Large intestine (tissue), 3 donors: ENCODE measurements around the gene OR1M1. TPM values are rescaled to one million over a fixed set of nuclear protein-coding genes. Genes with fewer than 3 reads are reported as not detected.
"Not testable (repeated sequence)": the region's sequence is repeated elsewhere in the genome, so short reads cannot be mapped to it uniquely, and the experiment has no call there.

Source experiments
- DNase-seq, 2 donors: peaks; one replicate each; pipeline versions ENCODE4 v3.0.0 to v3.0.0-alpha.2; 2013
- H3K27ac ChIP-seq: one replicate; pipeline ENCODE4 v1.5.1; 2013; ENCODE audit warnings: low read length
- H3K27me3 ChIP-seq: 2 replicates; pipeline ENCODE4 v1.6.1; 2013; ENCODE audit warnings: low read length; ENCODE audit not compliant: control insufficient read depth, insufficient read depth
- H3K36me3 ChIP-seq: 2 replicates; pipeline ENCODE4 v1.6.1; 2013; ENCODE audit warnings: low read length; ENCODE audit not compliant: control insufficient read depth, insufficient read depth
- H3K4me1 ChIP-seq: one replicate; pipeline ENCODE4 v1.6.1; 2013; ENCODE audit warnings: low read length; ENCODE audit not compliant: control insufficient read depth, insufficient read depth
- H3K4me3 ChIP-seq: one replicate; pipeline ENCODE4 v1.5.1; 2013; ENCODE audit warnings: low read length
- H3K9me3 ChIP-seq: one replicate; pipeline ENCODE4 v1.6.1; 2013; ENCODE audit warnings: mild to moderate bottlenecking, low read depth, low read length, moderate library complexity; ENCODE audit not compliant: control insufficient read depth
- WGBS: methylation state at CpG from one replicate; pipeline ENCODE4 v1.1.5; 2013; ENCODE audit warnings: low lambda C conversion rate; ENCODE audit not compliant: insufficient coverage; 5-methylcytosine and 5-hydroxymethylcytosine counted together
- polyA plus RNA-seq: library from polyadenylated mRNA; unstranded; fragments of 120-200 nt; gene quantifications from one replicate; pipeline ENCODE4 v1.2.1, GENCODE V29; 2013

The OR1M1 gene
- polyA plus RNA-seq, 1 donor: not detected

DNA sequence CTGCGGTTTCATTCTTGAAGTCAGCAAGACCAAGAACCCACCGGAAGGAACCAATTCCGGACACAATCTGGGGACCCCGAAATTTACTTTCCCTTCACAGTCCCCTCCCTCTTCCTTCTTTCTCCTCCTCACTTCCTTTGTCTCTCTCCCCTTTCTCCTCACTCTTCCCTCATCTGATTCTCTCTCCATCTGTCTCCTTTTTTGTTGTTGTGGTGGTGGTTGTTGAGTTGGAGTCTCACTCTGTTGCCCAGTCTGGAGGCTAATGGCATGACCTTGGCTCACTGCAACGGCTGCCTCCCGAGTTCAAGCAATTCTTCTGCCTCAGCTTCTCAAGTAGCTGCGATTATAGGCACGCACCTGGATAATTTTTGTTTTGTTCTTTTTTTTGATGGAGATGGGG lies 32.7 kb upstream of the OR1M1 start:
- Histone ChIP-seq H3K9me3 (no peaks in the 10 kb centered on the region), H3K4me3 (no peak overlapping the region), H3K27ac (no peak overlapping the region), H3K4me1 (no peaks in the 10 kb centered on the region), H3K27me3 (peaks cover 9% of the 10 kb centered on the region), H3K36me3 (no peaks in the 10 kb centered on the region)
- DNase-seq: no peak
- WGBS: 93% methylated on average over 3 of the region's 8 CpGs

DNA sequence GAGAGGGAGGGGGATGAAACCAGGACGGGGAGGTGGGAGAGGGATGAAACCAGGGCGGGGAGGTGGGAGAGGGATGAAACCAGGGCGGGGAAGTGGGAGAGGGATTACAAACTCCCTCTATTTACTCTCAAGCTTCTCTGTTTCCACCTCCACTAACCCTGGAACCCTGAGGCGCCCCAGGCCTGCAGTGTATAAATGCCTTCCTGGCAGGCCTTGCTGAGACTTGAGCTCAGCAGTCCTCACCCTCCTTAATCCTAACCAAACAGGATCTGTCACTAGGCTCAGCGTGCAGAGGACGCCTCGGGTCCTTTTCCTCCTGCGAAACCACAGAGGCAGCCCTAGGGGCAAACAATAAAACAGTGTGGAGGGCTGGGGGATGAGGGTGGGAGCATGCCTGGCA lies 32.1 kb upstream of the OR1M1 start:
- 40% methylated on average over 1 of the region's 8 CpGs for WGBS
- Histone ChIP-seq H3K9me3 (no peaks in the 10 kb centered on the region), H3K27me3 (peaks cover 9% of the 10 kb centered on the region), H3K36me3 (no peaks in the 10 kb centered on the region), H3K27ac (no peak overlapping the region), H3K4me1 (no peaks in the 10 kb centered on the region), H3K4me3 (no peak overlapping the region)
- DNase-seq: no peak

DNA sequence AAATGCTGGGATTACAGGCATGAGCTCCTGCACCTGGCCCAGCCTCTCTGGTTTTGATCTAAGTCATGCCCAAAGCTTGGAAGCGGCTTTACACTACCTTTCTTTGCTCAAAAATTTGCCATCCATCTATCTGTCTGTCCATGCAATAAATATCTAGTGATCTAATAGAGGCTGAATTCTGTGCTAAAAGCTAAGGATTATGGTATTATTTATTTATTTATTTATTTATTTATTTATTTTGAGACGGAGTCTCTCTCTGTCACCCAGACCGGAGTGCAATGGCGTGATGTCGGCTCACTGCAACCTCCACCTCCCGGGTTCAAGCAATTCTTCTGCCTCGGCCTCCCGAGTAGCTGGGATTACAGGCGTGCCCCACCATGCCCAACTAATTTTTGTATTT lies 30.7 kb upstream of the OR1M1 start:
- not testable (repeated sequence) for H3K36me3 ChIP-seq, H3K9me3 ChIP-seq, H3K4me3 ChIP-seq, H3K27ac ChIP-seq, DNase-seq, H3K27me3 ChIP-seq, H3K4me1 ChIP-seq
- 100% methylated on average over 1 of the region's 9 CpGs for WGBS

DNA sequence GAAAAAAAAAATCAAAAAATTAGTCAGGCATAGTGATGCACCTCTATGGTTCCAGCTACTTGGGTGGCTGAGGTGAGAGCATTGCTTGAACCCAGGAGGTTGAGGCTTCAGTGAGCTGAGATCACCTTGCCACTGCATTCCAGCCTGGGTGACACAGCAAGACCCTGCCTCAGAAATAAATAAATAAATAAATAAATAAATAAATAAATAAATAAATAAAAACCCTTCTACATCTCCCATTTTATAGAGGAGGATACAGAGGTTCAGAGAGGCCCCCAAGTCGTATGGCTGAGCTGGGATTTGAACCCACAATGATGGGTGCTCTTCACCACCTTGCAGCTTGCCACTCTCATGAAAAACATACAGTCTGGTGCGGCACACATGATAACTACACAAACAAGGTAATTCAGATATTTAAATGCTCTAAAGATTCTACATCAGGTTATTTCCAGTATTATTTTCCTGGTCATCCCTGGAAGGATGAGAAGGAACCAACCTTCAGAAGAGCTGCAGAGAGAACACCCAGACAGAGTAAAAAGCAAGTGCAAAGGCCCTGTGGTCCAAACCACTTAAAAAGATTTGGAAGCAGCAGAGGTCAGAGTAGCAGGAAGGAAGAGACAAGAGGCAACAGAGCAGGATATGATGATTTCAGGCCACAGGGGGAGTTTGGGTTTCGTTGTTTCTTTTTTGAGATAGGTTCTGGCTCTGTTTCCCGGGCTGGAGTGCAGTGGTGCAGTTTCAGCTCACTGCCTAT lies 29.2 kb upstream of the OR1M1 start:
- WGBS: no CpG with 5 or more reads among the region's 4 CpGs
- Histone ChIP-seq H3K4me3 (no peak overlapping the region), H3K27ac (no peak overlapping the region)

DNA sequence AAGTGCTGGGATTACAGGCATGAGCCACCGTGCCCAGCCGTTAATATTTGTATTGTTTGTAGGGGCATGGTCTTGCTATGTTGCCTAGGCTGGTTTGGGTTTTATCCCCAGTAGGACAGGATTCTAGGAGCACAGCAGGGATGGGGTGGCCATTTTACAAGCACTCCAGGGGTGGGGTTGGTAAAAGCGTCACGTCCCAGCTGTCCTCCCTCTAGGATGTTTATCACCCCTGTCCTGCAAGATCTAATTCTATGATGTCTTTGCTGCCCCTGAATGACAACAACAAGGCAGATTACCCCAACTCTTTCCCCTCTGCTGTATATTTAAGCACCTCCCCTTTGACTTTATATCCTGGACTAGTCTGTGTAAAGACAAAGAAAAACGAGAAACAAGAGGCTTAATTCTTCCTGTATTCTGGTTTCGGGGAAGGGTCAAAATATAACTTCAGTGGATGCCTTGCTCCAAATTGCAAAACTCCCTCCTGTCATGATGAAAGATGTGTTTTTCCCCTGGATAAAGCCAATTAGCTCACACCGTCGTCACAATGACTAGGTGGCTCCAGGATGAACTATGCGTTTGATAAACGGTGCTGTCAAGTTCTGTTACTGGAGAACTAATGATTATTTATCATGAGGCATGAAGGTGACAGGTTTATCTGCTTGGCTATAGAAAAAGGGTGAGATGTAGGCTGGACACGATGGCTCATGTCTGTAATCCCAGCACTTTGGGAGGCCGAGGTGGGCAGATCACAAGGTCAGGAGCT lies 27.8 kb upstream of the OR1M1 start:
- H3K4me1 ChIP-seq: no peaks in the 10 kb centered on the region
- H3K27ac ChIP-seq: no peak overlapping the region
- H3K27me3 ChIP-seq: peaks cover 9% of the 10 kb centered on the region
- WGBS: no CpG with 5 or more reads among the region's 12 CpGs
- no peaks in the 10 kb centered on the region for H3K36me3 ChIP-seq
- DNase-seq: no peak
- H3K4me3 ChIP-seq: no peak overlapping the region
- H3K9me3 ChIP-seq: no peaks in the 10 kb centered on the region

More for the DNA sequence above, 29.2 kb upstream of the OR1M1 start:
- H3K9me3 ChIP-seq: no peaks in the 10 kb centered on the region
- no peaks in the 10 kb centered on the region for H3K4me1 ChIP-seq
- no peaks in the 10 kb centered on the region for H3K36me3 ChIP-seq
- no peak for DNase-seq
- H3K27me3 ChIP-seq: peaks cover 9% of the 10 kb centered on the region

DNA sequence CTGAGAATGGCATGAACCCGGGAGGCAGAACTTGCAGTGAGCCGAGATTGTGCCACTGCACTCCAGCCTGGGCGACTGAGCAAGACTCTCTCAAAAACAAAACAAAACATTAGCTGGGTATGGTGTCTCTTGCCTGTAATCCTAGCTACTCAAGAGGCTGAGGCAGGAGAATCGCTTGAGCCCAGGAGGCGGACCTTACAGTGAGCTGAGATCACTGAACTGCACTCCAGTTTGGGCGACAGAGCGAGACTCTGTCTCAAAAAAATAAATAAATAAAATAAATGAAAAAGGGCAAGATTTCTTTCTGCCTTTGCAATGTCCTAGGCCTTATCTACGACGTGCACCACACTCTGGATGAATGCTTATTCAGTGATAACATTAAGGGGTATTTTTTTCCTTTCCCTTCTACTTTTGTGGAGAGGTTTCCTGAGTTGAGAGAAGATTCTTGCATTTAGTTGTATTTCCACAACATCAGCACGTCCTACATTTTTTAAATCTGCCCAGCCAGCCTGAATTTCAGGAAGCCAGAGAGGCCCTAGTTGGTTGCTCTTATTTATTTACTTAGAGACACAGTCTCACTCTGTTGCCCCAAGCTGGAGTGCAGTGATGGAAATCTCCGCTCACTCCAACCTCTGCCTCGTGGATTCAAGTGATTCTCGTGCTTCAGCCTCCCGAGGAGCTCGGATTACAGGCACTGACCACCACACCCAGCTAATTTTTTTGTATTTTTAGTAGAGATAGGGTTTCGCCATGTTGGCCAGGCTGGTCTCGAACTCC lies 26.1 kb upstream of the OR1M1 start:
- Histone ChIP-seq H3K9me3 (no peaks in the 10 kb centered on the region), H3K27ac (no peak overlapping the region), H3K4me3 (no peak overlapping the region), H3K27me3 (no peaks in the 10 kb centered on the region), H3K36me3 (no peaks in the 10 kb centered on the region), H3K4me1 (no peaks in the 10 kb centered on the region)
- no peak for DNase-seq
- WGBS: no CpG with 5 or more reads among the region's 17 CpGs

DNA sequence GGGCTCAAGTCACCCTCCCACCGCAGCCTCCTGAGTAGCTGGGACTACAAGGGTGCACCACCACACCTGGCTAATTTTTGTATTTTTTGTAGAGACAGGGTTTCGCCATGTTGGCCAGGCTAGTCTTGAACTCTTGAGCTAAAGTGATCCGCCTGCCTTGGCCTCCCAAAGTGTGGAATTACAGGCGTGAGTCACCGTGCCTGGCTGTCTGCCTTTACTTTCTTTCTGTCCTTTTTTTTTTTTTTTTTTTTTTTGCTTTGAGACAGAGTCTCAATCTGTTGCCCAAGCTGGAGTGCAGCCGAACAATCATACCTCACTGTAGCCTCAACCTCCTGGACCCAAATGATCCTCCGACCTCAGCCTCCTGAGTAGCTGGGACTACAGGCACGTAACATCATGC lies 25.0 kb upstream of the OR1M1 start:
- no CpG with 5 or more reads among the region's 8 CpGs for WGBS
- no peaks in the 10 kb centered on the region for H3K36me3 ChIP-seq

DNA sequence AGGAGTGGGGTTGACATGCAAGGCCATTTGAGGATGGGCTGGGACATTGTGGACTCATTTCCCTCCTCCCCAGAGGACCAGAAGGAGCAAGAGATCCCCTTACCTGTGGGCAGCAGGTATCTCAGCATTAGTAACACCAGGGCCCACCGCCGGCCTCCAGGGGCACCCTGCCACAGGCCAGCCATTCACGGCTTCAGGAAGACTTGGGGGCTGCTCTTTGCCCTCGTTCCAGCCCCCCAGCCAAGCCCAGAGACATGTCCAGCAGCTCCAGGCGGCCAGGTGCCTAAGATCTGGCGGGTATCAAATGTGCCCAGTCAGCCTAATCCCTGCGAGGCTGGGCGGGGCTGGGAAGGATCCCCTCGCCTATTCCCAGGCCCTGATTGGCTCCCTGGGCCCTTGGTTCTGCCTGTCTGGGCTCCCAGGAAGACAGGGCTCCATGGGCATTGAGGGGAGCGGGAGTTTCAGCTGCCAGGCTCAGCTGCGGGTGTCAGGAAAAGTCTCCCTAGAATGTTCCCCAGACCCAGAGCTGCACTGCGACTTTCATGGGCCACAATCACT lies 21.3 kb upstream of the OR1M1 start:
- no CpG with 5 or more reads among the region's 12 CpGs for WGBS
- Histone ChIP-seq H3K9me3 (no peaks in the 10 kb centered on the region), H3K27ac (no peak overlapping the region), H3K4me3 (no peak overlapping the region), H3K36me3 (no peaks in the 10 kb centered on the region), H3K4me1 (no peaks in the 10 kb centered on the region), H3K27me3 (no peaks in the 10 kb centered on the region)
- no peak for DNase-seq

More for the DNA sequence above, 25.0 kb upstream of the OR1M1 start:
- H3K27ac ChIP-seq: no peak overlapping the region
- DNase-seq: no peak
- H3K4me1 ChIP-seq: no peaks in the 10 kb centered on the region
- no peaks in the 10 kb centered on the region for H3K9me3 ChIP-seq
- H3K27me3 ChIP-seq: no peaks in the 10 kb centered on the region
- H3K4me3 ChIP-seq: no peak overlapping the region

DNA sequence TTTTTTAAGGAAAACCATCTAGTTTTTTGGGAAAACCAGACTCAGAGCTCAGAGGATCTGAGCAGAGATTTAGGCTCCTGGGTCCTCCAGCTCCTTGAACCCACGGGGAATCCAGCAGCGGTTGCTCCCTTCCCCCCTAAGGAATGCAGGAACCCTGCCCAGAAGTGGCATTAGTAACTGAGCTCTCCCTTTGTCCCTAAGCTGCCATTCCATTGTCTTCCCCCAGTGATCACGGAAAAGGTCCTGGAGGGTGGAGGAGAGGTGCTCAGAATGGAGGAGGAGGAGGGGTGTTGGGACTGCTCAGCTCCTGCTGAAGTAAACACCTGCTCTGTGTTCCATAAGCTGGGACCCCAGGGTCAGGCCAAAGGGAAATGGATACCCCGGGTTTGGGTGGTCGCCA lies 16.8 kb upstream of the OR1M1 start:
- no CpG with 5 or more reads among the region's 5 CpGs for WGBS
- no peaks in the 10 kb centered on the region for H3K27me3 ChIP-seq
- no peaks in the 10 kb centered on the region for H3K36me3 ChIP-seq
- no peak overlapping the region for H3K27ac ChIP-seq
- H3K4me3 ChIP-seq: no peak overlapping the region
- H3K9me3 ChIP-seq: no peaks in the 10 kb centered on the region
- no peak for DNase-seq
- no peaks in the 10 kb centered on the region for H3K4me1 ChIP-seq

DNA sequence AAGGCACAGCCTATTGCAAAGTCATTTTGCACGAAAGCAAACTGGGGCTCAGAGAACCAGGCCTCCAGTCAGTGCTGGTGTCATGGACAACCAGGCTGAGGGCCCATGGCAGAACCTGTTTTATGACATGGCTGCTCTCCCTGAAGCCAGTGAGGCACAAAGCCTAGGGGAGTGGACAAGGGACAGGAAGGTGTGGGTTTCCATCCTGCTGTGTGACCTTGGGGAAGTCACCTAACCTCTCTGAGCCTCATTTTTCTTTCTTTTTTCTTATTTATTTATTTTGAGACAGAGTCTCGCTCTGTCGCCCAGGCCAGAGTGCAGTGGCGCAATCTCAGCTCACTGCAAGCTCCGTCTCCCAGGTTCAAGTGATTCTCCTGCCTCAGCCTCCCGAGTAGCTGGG lies 15.1 kb upstream of the OR1M1 start:
- not testable (repeated sequence) for H3K36me3 ChIP-seq, H3K4me3 ChIP-seq, H3K9me3 ChIP-seq, H3K27me3 ChIP-seq, DNase-seq, H3K27ac ChIP-seq, H3K4me1 ChIP-seq
- WGBS: 75% methylated on average over 2 of the region's 6 CpGs
